GM12878 (cell line): ENCODE results near the gene TRPC4. TPM values are rescaled to one million over a fixed set of nuclear protein-coding genes. Genes with fewer than 3 reads are reported as not detected.

Experiments used
- ATAC-seq: fragments of 200-7000 bp; cut with Tn5 transposase; 3 replicates; pipeline ENCODE4 v1.9.1; 2020; ENCODE audit warnings: mild to moderate bottlenecking, moderate library complexity
- BruUV-seq: library from RNA; stranded (reverse); fragments of 400-500 nt; replicated peaks from 2 replicates; lab custom pipeline; 2021; lab: Mats Ljungman, UMichigan
- CTCF ChIA-PET: fragments of 300-600 bp; sonication (Branson Sonifier 250); formaldehyde crosslinking; extraction: SDS; loops from one replicate; lab custom pipeline; 2021; ENCODE audit warnings: inconsistent platforms; lab: Yijun Ruan, JAX
- POLR2A ChIA-PET: fragments of 350-600 bp; formaldehyde crosslinking; extraction: SDS; loops from one replicate; lab custom pipeline; 2021; ENCODE audit warnings: inconsistent platforms; lab: Charles Lee
- RAD21 ChIA-PET: fragments of 300-600 bp; sonication (Branson Sonifier 250); formaldehyde crosslinking; loops from one replicate; lab custom pipeline; 2023; ENCODE audit warnings: antibody characterized with exemption; ENCODE audit not compliant: unreplicated experiment; lab: Charles Lee
- SMC1A ChIA-PET: fragments of 300-600 bp; sonication (Branson Sonifier 250); formaldehyde crosslinking; loops from one replicate; lab custom pipeline; 2023; ENCODE audit not compliant: unreplicated experiment, uncharacterized antibody; lab: Charles Lee
- DNase-seq: peaks from one replicate; pipeline ENCODE4 v3.0.0-alpha.2; 2011; ENCODE audit warnings: low read depth, low spot score
- FAIRE-seq: peaks from 3 replicates; lab custom pipeline; 2011; peaks lifted over from hg19 to GRCh38; lab: Jason Lieb, UNC
- H2AFZ ChIP-seq: 2 replicates; pipeline ENCODE4 v1.6.0; 2011; ENCODE audit warnings: low read depth, low read length, control low read depth; ENCODE audit not compliant: control insufficient read depth
- H3K27ac ChIP-seq: 2 replicates; pipeline ENCODE4 v1.5.1; 2011; ENCODE audit warnings: control low read depth; ENCODE audit not compliant: control insufficient read depth, insufficient read depth
- H3K27me3 ChIP-seq, 2 experiments: replicated peaks in 1 of 2; 2 replicates each; pipeline versions ENCODE4 v1.6.0 to v1.6.1; 2011; ENCODE audit warnings: low read length in 1 of 2; ENCODE audit not compliant: control insufficient read depth in 2 of 2, insufficient read depth in 2 of 2
- H3K36me3 ChIP-seq, 2 experiments: 2 replicates each; pipeline ENCODE4 v1.5.1; 2011; ENCODE audit warnings: low read length in 1 of 2; ENCODE audit not compliant: control insufficient read depth in 2 of 2, insufficient read depth in 2 of 2
- H3K4me1 ChIP-seq: 2 replicates; pipeline ENCODE4 v1.6.1; 2011; ENCODE audit warnings: mild to moderate bottlenecking, low read length, moderate library complexity, mixed read lengths; ENCODE audit not compliant: control insufficient read depth, insufficient read depth
- H3K4me2 ChIP-seq: 2 replicates; pipeline ENCODE4 v1.6.0; 2011; ENCODE audit warnings: control low read depth; ENCODE audit not compliant: control insufficient read depth, insufficient read depth
- H3K4me3 ChIP-seq: fragments of 200-600 bp; sonication (generic); 2 replicates; pipeline ENCODE4 v1.5.1; 2016
- H3K79me2 ChIP-seq: 2 replicates; pipeline ENCODE4 v1.6.0; 2011; ENCODE audit warnings: low read length; ENCODE audit not compliant: control insufficient read depth, insufficient read depth
- H3K9ac ChIP-seq: 2 replicates; pipeline ENCODE4 v1.8.0; 2011; ENCODE audit warnings: low read length, control low read depth, mixed read lengths; ENCODE audit not compliant: control insufficient read depth, insufficient read depth
- H3K9me3 ChIP-seq: replicated peaks from 3 replicates; pipeline ENCODE4 v1.5.1; 2011; ENCODE audit warnings: mild to moderate bottlenecking, low read length; ENCODE audit not compliant: control insufficient read depth, insufficient read depth
- H4K20me1 ChIP-seq: 2 replicates; pipeline ENCODE4 v1.6.0; 2011; ENCODE audit not compliant: control insufficient read depth, insufficient read depth
- CBFB ChIP-seq: IDR thresholded peaks from 2 replicates; pipeline ENCODE4 v1.6.1; 2016; ENCODE audit warnings: antibody characterized with exemption, low read depth
- GATAD2B ChIP-seq: fragments of 450-650 bp; conservative IDR thresholded peaks from 2 replicates; pipeline ENCODE4 v1.6.1; 2017; ENCODE audit warnings: low read depth, mild to moderate bottlenecking, moderate library complexity
- IRF4 ChIP-seq: IDR thresholded peaks from 2 replicates; pipeline ENCODE4 v1.6.1; 2011; ENCODE audit warnings: low read depth, low read length
- KAT2A ChIP-seq: conservative IDR thresholded peaks from 2 replicates; pipeline ENCODE4 v1.6.1; 2011; ENCODE audit warnings: low read depth, low read length; ENCODE audit not compliant: control insufficient read depth
- MTA3 ChIP-seq: IDR thresholded peaks from 2 replicates; pipeline ENCODE4 v1.6.1; 2012; ENCODE audit warnings: low read length, inconsistent platforms, borderline replicate concordance
- POLR2AphosphoS2 ChIP-seq: IDR thresholded peaks from 2 replicates; pipeline ENCODE4 v1.6.1; 2011; ENCODE audit warnings: low read depth, mild to moderate bottlenecking, low read length, improper control_type of control experiment, moderate library complexity
- RUNX3 ChIP-seq: IDR thresholded peaks from 2 replicates; pipeline ENCODE4 v1.6.1; 2012; ENCODE audit warnings: low read length, inconsistent platforms
- WRNIP1 ChIP-seq: IDR thresholded peaks from 2 replicates; pipeline ENCODE4 v1.6.1; 2011; ENCODE audit warnings: low read depth, low read length, improper control_type of control experiment, borderline replicate concordance
- ZBED1 ChIP-seq: IDR thresholded peaks from 2 replicates; pipeline ENCODE4 v1.6.1; 2016; ENCODE audit warnings: borderline replicate concordance
- ZNF24 ChIP-seq: fragments of 450-650 bp; IDR thresholded peaks from 2 replicates; pipeline ENCODE4 v1.6.1; 2017; ENCODE audit warnings: antibody characterized with exemption, mild to moderate bottlenecking
- WGBS: methylation state at CpG from one replicate; pipeline ENCODE4 v1.1.6; 2016; ENCODE audit warnings: low lambda C conversion rate; ENCODE audit not compliant: insufficient replicate concordance, insufficient coverage; ENCODE audit errors: missing lambda C conversion rate; 5-methylcytosine and 5-hydroxymethylcytosine counted together
- in situ Hi-C: fragments of 300-500 bp; cut with MboI; formaldehyde crosslinking; loops from 9 replicates; pipeline ENCODE4 v1.14.3; 2018; ENCODE audit warnings: mixed read lengths
- intact Hi-C: fragments of 100-400 bp; cut with micrococcal nuclease; formaldehyde crosslinking; loops from one replicate; pipeline ENCODE4 v1.14.2; 2022; ENCODE audit not compliant: unreplicated experiment
- polyA plus RNA-seq, 11 experiments: library from polyadenylated mRNA; depleted of rRNA in 4 of 11; unstranded in 6 of 11; stranded (reverse) in 5 of 11; fragments of >200 nt; fragmentation: Nextera tagmentation in 4 of 11; fragmentation: Illumina TruSeq in 1 of 11; extraction: Ambion mirVana in 4 of 11; extraction: Trizol in 1 of 11; gene quantifications; 1 replicate in 1 of 11; 2 replicates in 10 of 11; pipeline versions ENCODE4 v1.2.1 to v1.2.3, GENCODE V29; 2011 to 2016; ENCODE audit warnings: inconsistent platforms in 2 of 11, missing spikeins in 2 of 11, low read depth in 1 of 11
- total RNA-seq, 4 experiments: library from RNA; depleted of rRNA in 3 of 4; stranded (reverse); fragments of >200 nt in 3 of 4; fragmentation: Illumina TruSeq in 1 of 4; extraction: Trizol in 1 of 4; gene quantifications; 2 replicates each; pipeline versions ENCODE4 v1.2.1 to v1.2.3, GENCODE V29; 2013 to 2021

The TRPC4 gene
- total and polyA plus RNA-seq, 10 of the 15 experiments (the other 5 are each of a cell fraction or from before 2014, with no cell fraction given): not detected

GRCh38 chr13:37601648-37602440 is 267.7 kb downstream of the TRPC4 start:
- ChIA-PET CTCF (interaction anchor here (1.2 to 1.6 kb wide), 2 partner anchors 17 to 490 kb away, joined by 3 read pairs; no protein-coding TSS in a partner anchor), RAD21 (no interaction called here), SMC1A (interaction anchor here (1.4 kb wide), 1 partner anchor 531 kb away, joined by 3 read pairs; no protein-coding TSS in a partner anchor), POLR2A (no interaction called here)
- no peak overlapping the region for H2AFZ ChIP-seq
- in situ Hi-C loops (loop anchor here (10.0 kb wide), 1 partner anchor 517 kb away; no protein-coding TSS in a partner anchor), intact Hi-C loops (loop anchor here (5.0 kb wide), 1 partner anchor 495 kb away; the partner anchor contains the start of gene CSNK1A1L)
- DNase-seq (no peak), FAIRE-seq (no peak), ATAC-seq (no peak)
- no peaks in the 10 kb centered on the region for H3K9me3 ChIP-seq
- no peak overlapping the region for H3K27ac ChIP-seq
- no TSS peak for BruUV-seq
- no peaks in the 10 kb centered on the region for H3K4me1 ChIP-seq
- TF ChIP-seq CBFB (no peak), RUNX3 (no peak), ZBED1 (no peak), GATAD2B (no peak), POLR2AphosphoS2 (no peak), KAT2A (no peak), MTA3 (no peak), IRF4 (no peak), ZNF24 (no peak), WRNIP1 (no peak)
- no peak overlapping the region for H3K9ac ChIP-seq
- H3K36me3 ChIP-seq: no peaks in the 10 kb centered on the region
- H4K20me1 ChIP-seq: no peaks in the 10 kb centered on the region
- H3K79me2 ChIP-seq: no peaks in the 10 kb centered on the region
- WGBS: 33% methylated on average over 3 of the region's 3 CpGs
- H3K27me3 ChIP-seq: no peaks in the 10 kb centered on the region
- no peak overlapping the region for H3K4me3 ChIP-seq
- H3K4me2 ChIP-seq: no peak overlapping the region
